Measurements from ENCODE around the gene SLC38A3. TPM values are rescaled to one million over a fixed set of nuclear protein-coding genes. Genes with fewer than 3 reads are reported as not detected.

The SLC38A3 gene
- total RNA-seq, 1 donor, result 0.36 TPM

DNA sequence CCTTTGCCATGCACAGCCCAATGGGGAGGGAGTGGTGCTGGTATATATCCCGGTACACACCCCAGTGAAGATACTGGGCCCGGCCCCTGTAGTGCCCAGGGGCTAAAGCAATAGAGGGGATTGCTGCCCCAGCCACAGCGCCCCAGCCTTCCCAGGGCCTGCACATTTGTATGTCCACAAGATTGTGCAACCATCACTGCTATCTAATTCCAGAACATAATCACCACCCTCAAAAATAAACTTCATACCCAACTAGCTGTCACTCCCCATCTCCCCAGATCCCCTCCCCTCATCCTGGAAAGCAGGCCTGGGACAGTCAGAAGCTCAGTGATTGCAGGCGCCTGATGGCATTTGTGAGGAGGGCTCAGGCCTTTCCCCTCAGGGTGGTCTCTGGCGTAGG, 44.4 kb downstream of the SLC38A3 start:
- Histone ChIP-seq H3K79me2 (ENCODE audit: insufficient read depth, low read length) (peaks cover 91% of the 10 kb centered on the region), H3K36me3 (ENCODE audit: insufficient read depth, low read length) (peaks cover 31% of the 10 kb centered on the region), H3K4me3 (ENCODE audit: insufficient read depth, low read length) (no peak overlapping the region), H3K27me3 (ENCODE audit: insufficient read depth, low read length) (no peaks in the 10 kb centered on the region), H3K9me3 (ENCODE audit: low read depth, low read length) (no peaks in the 10 kb centered on the region), H3K4me1 (ENCODE audit: insufficient read depth, low read length) (peaks cover 56% of the 10 kb centered on the region), H4K20me1 (ENCODE audit: insufficient read depth, low read length) (peaks cover 79% of the 10 kb centered on the region), H3K4me2 (ENCODE audit: insufficient read depth, low read length) (no peak overlapping the region), H2AFZ (ENCODE audit: low read length) (no peak overlapping the region), H3K27ac (ENCODE audit: low read depth, low read length) (peak overlapping the region; percentile 28)
- TF ChIP-seq CTCF (IDR thresholded peaks at IDR 0.05; ENCODE audit: extremely low read depth, low read depth, low read length), result no peak
- DNase-seq (ENCODE audit: insufficient read length, low spot score, missing footprints), result no peak

- peaks cover 52% of the 10 kb centered on the region for H3K4me1 ChIP-seq (ENCODE audit: insufficient read depth, low read length)
These were observed 45.4 kb downstream of the SLC38A3 start for GRCh38 chr3:50250514-50250913.

DNA sequence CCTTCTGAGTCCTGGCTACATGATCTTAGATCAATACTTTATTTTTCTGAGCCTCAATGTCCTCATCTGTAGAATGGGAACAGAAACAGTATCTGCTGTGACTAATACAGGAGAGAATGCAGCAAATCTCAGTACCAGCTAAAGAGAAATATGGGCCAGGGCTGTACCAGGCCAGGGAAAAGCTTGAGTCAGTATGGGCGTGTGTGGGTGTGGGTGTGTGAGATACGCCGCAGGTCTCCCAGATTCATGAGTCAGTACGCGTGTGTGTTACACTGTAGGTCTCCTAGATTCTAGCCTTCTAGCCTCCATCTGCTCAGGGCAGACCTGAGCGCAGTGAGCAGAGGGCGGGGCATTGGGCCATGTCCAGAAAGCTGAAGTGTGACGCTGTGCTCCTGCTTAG, 46.1 kb downstream of the SLC38A3 start:
- H2AFZ ChIP-seq (ENCODE audit: low read length), result no peak overlapping the region
- DNase-seq (ENCODE audit: insufficient read length, low spot score, missing footprints), result peak; percentile 97
- H3K4me1 ChIP-seq (ENCODE audit: insufficient read depth, low read length), result peaks cover 45% of the 10 kb centered on the region
- H3K27ac ChIP-seq (ENCODE audit: low read depth, low read length), result peak overlapping the region; percentile 62
- no peaks in the 10 kb centered on the region for H3K27me3 ChIP-seq (ENCODE audit: insufficient read depth, low read length)
- no peak overlapping the region for H3K4me3 ChIP-seq (ENCODE audit: insufficient read depth, low read length)
- peaks cover 83% of the 10 kb centered on the region for H4K20me1 ChIP-seq (ENCODE audit: insufficient read depth, low read length)
- TF ChIP-seq CTCF (IDR thresholded peaks at IDR 0.05; ENCODE audit: extremely low read depth, low read depth, low read length), result no peak
- peaks cover 90% of the 10 kb centered on the region for H3K79me2 ChIP-seq (ENCODE audit: insufficient read depth, low read length)
- peaks cover 41% of the 10 kb centered on the region for H3K36me3 ChIP-seq (ENCODE audit: insufficient read depth, low read length)
- no peak overlapping the region for H3K4me2 ChIP-seq (ENCODE audit: insufficient read depth, low read length)
- H3K9me3 ChIP-seq (ENCODE audit: low read depth, low read length), result no peaks in the 10 kb centered on the region

More at GRCh38 chr3:50250514-50250913, 45.4 kb downstream of the SLC38A3 start:
- H3K4me2 ChIP-seq (ENCODE audit: insufficient read depth, low read length), result no peak overlapping the region
- H3K36me3 ChIP-seq (ENCODE audit: insufficient read depth, low read length), result peaks cover 38% of the 10 kb centered on the region
- no peaks in the 10 kb centered on the region for H3K9me3 ChIP-seq (ENCODE audit: low read depth, low read length)
- no peak overlapping the region for H2AFZ ChIP-seq (ENCODE audit: low read length)
- peaks cover 92% of the 10 kb centered on the region for H3K79me2 ChIP-seq (ENCODE audit: insufficient read depth, low read length)
- DNase-seq (ENCODE audit: insufficient read length, low spot score, missing footprints), result peak; percentile 61
- no peak overlapping the region for H3K4me3 ChIP-seq (ENCODE audit: insufficient read depth, low read length)
- no peak for TF ChIP-seq CTCF (IDR thresholded peaks at IDR 0.05; ENCODE audit: extremely low read depth, low read depth, low read length)
- peaks cover 81% of the 10 kb centered on the region for H4K20me1 ChIP-seq (ENCODE audit: insufficient read depth, low read length)
- H3K27me3 ChIP-seq (ENCODE audit: insufficient read depth, low read length), result no peaks in the 10 kb centered on the region
- H3K27ac ChIP-seq (ENCODE audit: low read depth, low read length), result no peak overlapping the region

- peaks cover 74% of the 10 kb centered on the region for H3K36me3 ChIP-seq (ENCODE audit: insufficient read depth, low read length)
- no peak overlapping the region for H3K4me2 ChIP-seq (ENCODE audit: insufficient read depth, low read length)
- no peak overlapping the region for H2AFZ ChIP-seq (ENCODE audit: low read length)
- DNase-seq (ENCODE audit: insufficient read length, low spot score, missing footprints), result peak; percentile 96
- H3K4me3 ChIP-seq (ENCODE audit: insufficient read depth, low read length), result no peak overlapping the region
- no peaks in the 10 kb centered on the region for H3K27me3 ChIP-seq (ENCODE audit: insufficient read depth, low read length)
- TF ChIP-seq CTCF (IDR thresholded peaks at IDR 0.05; ENCODE audit: extremely low read depth, low read depth, low read length), result no peak
- no peaks in the 10 kb centered on the region for H3K9me3 ChIP-seq (ENCODE audit: low read depth, low read length)
- peak overlapping the region; percentile 70 for H3K27ac ChIP-seq (ENCODE audit: low read depth, low read length)
- H4K20me1 ChIP-seq (ENCODE audit: insufficient read depth, low read length), result peaks cover 69% of the 10 kb centered on the region
- peaks cover 15% of the 10 kb centered on the region for H3K4me1 ChIP-seq (ENCODE audit: insufficient read depth, low read length)
- H3K79me2 ChIP-seq (ENCODE audit: insufficient read depth, low read length), result peaks cover 80% of the 10 kb centered on the region
These were observed 49.6 kb downstream of the SLC38A3 start for GRCh38 chr3:50254577-50255250.

Measured in osteoblast (primary cell).